ACC112 (cell line): ENCODE measurements around the gene CLIC5.

Source experiments
- H2AFZ ChIP-seq: fragments of 200-600 bp; sonication (generic); one replicate; pipeline ENCODE4 v1.6.0; 2017; ENCODE audit warnings: antibody characterized with exemption, low read length; ENCODE audit not compliant: unreplicated experiment
- H3K27ac ChIP-seq: fragments of 200-600 bp; sonication (generic); 2 replicates; pipeline ENCODE4 v1.5.1; 2014; ENCODE audit warnings: low read depth, mild to moderate bottlenecking, antibody characterized with exemption, low read length, moderate library complexity
- H3K27me3 ChIP-seq: fragments of 200-600 bp; sonication (generic); 2 replicates; pipeline ENCODE4 v1.6.1; 2014; ENCODE audit warnings: mild to moderate bottlenecking, antibody characterized with exemption, low read length, moderate library complexity, mixed read lengths; ENCODE audit not compliant: insufficient read depth
- H3K36me3 ChIP-seq: fragments of 200-600 bp; sonication (generic); 2 replicates; pipeline ENCODE4 v1.6.1; 2016; ENCODE audit warnings: mild to moderate bottlenecking, antibody characterized with exemption, low read length, moderate library complexity, mixed read lengths; ENCODE audit not compliant: insufficient read depth
- H3K4me1 ChIP-seq: fragments of 200-600 bp; sonication (generic); one replicate; pipeline ENCODE4 v1.6.1; 2016; ENCODE audit warnings: low read length, mixed read lengths; ENCODE audit not compliant: insufficient read depth, unreplicated experiment, control insufficient read depth
- H3K4me3 ChIP-seq: fragments of 200-600 bp; sonication (generic); 2 replicates; pipeline ENCODE4 v1.5.1; 2014; ENCODE audit warnings: mild to moderate bottlenecking, low read depth, low read length
- H3K79me2 ChIP-seq: fragments of 200-600 bp; sonication (generic); one replicate; pipeline ENCODE4 v1.6.0; 2016; ENCODE audit warnings: low read length; ENCODE audit not compliant: control insufficient read depth, unreplicated experiment, insufficient read depth

The CLIC5 gene

GRCh38 chr6:45952168-45952529 is 63.5 kb downstream of the CLIC5 start:
- Histone ChIP-seq H3K27ac (no peak overlapping the region), H3K27me3 (peaks cover 36% of the 10 kb centered on the region), H3K4me3 (no peak overlapping the region), H2AFZ (no peak overlapping the region), H3K4me1 (no peaks in the 10 kb centered on the region), H3K36me3 (no peaks in the 10 kb centered on the region), H3K79me2 (no peaks in the 10 kb centered on the region)

GRCh38 chr6:45951321-45952167 is 64.1 kb downstream of the CLIC5 start:
- no peaks in the 10 kb centered on the region for H3K4me1 ChIP-seq
- H3K79me2 ChIP-seq, result no peaks in the 10 kb centered on the region
- H3K4me3 ChIP-seq, result no peak overlapping the region
- peaks cover 32% of the 10 kb centered on the region for H3K27me3 ChIP-seq
- no peak overlapping the region for H3K27ac ChIP-seq
- H3K36me3 ChIP-seq, result no peaks in the 10 kb centered on the region
- no peak overlapping the region for H2AFZ ChIP-seq

- Histone ChIP-seq H3K79me2 (no peaks in the 10 kb centered on the region), H2AFZ (no peak overlapping the region), H3K27ac (no peak overlapping the region), H3K36me3 (no peaks in the 10 kb centered on the region), H3K27me3 (peaks cover 10% of the 10 kb centered on the region), H3K4me1 (no peaks in the 10 kb centered on the region), H3K4me3 (no peak overlapping the region)
Measured at GRCh38 chr6:45949256-45949655, 66.4 kb downstream of the CLIC5 start.

GRCh38 chr6:45947807-45948206 is 67.9 kb downstream of the CLIC5 start:
- Histone ChIP-seq H2AFZ (no peak overlapping the region), H3K36me3 (no peaks in the 10 kb centered on the region), H3K4me3 (no peak overlapping the region), H3K4me1 (no peaks in the 10 kb centered on the region), H3K27ac (no peak overlapping the region), H3K27me3 (peaks cover 3% of the 10 kb centered on the region; the same call in 1 of the 2 replicates), H3K79me2 (no peaks in the 10 kb centered on the region)

GRCh38 chr6:45946887-45947286 is 68.8 kb downstream of the CLIC5 start:
- no peaks in the 10 kb centered on the region for H3K36me3 ChIP-seq
- H3K27me3 ChIP-seq, result no peaks in the 10 kb centered on the region
- H3K4me1 ChIP-seq, result no peaks in the 10 kb centered on the region
- no peak overlapping the region for H3K27ac ChIP-seq
- no peak overlapping the region for H2AFZ ChIP-seq
- no peaks in the 10 kb centered on the region for H3K79me2 ChIP-seq
- no peak overlapping the region for H3K4me3 ChIP-seq

GRCh38 chr6:45946352-45946751 is 69.3 kb downstream of the CLIC5 start:
- H3K4me1 ChIP-seq, result no peaks in the 10 kb centered on the region
- no peaks in the 10 kb centered on the region for H3K79me2 ChIP-seq
- H2AFZ ChIP-seq, result no peak overlapping the region
- H3K27ac ChIP-seq, result no peak overlapping the region
- no peak overlapping the region for H3K4me3 ChIP-seq
- no peaks in the 10 kb centered on the region for H3K27me3 ChIP-seq
- no peaks in the 10 kb centered on the region for H3K36me3 ChIP-seq

GRCh38 chr6:45942953-45943352 is 72.7 kb downstream of the CLIC5 start:
- peaks cover 13% of the 10 kb centered on the region; the same call in 1 of the 2 replicates for H3K27me3 ChIP-seq
- H3K36me3 ChIP-seq, result no peaks in the 10 kb centered on the region
- no peak overlapping the region for H3K4me3 ChIP-seq
- H3K4me1 ChIP-seq, result no peaks in the 10 kb centered on the region
- no peaks in the 10 kb centered on the region for H3K79me2 ChIP-seq
- no peak overlapping the region for H3K27ac ChIP-seq
- H2AFZ ChIP-seq, result no peak overlapping the region

- Histone ChIP-seq H3K4me1 (no peaks in the 10 kb centered on the region), H3K27ac (no peak overlapping the region), H3K79me2 (no peaks in the 10 kb centered on the region), H3K4me3 (no peak overlapping the region), H3K27me3 (peaks cover 28% of the 10 kb centered on the region), H2AFZ (no peak overlapping the region), H3K36me3 (no peaks in the 10 kb centered on the region)
Measured at GRCh38 chr6:45933855-45934254, 81.8 kb downstream of the CLIC5 start.

- Histone ChIP-seq H3K79me2 (no peaks in the 10 kb centered on the region), H3K4me3 (no peak overlapping the region), H3K27me3 (peaks cover 28% of the 10 kb centered on the region), H3K27ac (no peak overlapping the region), H2AFZ (no peak overlapping the region), H3K4me1 (no peaks in the 10 kb centered on the region), H3K36me3 (no peaks in the 10 kb centered on the region)
Measured at GRCh38 chr6:45931232-45931631, 84.4 kb downstream of the CLIC5 start.

GRCh38 chr6:45930420-45931040 is 85.1 kb downstream of the CLIC5 start:
- Histone ChIP-seq H3K27me3 (peaks cover 24% of the 10 kb centered on the region), H3K4me3 (no peak overlapping the region), H3K4me1 (no peaks in the 10 kb centered on the region), H2AFZ (no peak overlapping the region), H3K79me2 (no peaks in the 10 kb centered on the region), H3K27ac (no peak overlapping the region), H3K36me3 (no peaks in the 10 kb centered on the region)
